IMR-90 (cell line): Measurements from ENCODE around the gene RAB11A.

ENCODE experiments used
- CEBPB ChIP-seq: IDR thresholded peaks from 2 replicates; pipeline ENCODE4 v1.6.1; 2012; ENCODE audit warnings: low read depth, low read length, improper control_type of control experiment
- MAFK ChIP-seq: IDR thresholded peaks from 2 replicates; pipeline ENCODE4 v1.6.1; 2012; ENCODE audit warnings: low read depth, low read length, improper control_type of control experiment
- RAD21 ChIP-seq: IDR thresholded peaks from 2 replicates; pipeline ENCODE4 v1.6.1; 2012; ENCODE audit warnings: low read length, improper control_type of control experiment
- SMC3 ChIP-seq: fragments of 150-350 bp; IDR thresholded peaks from 2 replicates; pipeline ENCODE4 v1.6.1; 2016; ENCODE audit warnings: low read depth, mild to moderate bottlenecking, antibody characterized with exemption, low read length, moderate library complexity

GRCh38 chr15:65877749-65878148, 8.5 kb downstream of the RAB11A start:
- no peak for TF ChIP-seq CEBPB
- TF ChIP-seq MAFK: no peak
- TF ChIP-seq RAD21: no peak
- TF ChIP-seq SMC3: no peak
